Glutamatergic neuron (in vitro differentiated cells): ENCODE data around the gene BRD2. TPM values are rescaled to one million over a fixed set of nuclear protein-coding genes. Genes with fewer than 3 reads are reported as not detected.

Experiments
- DNase-seq: peaks from one replicate; pipeline ENCODE4 v3.0.0; 2022
- H3K27ac Mint-ChIP-seq: one replicate; pipeline ENCODE4 v1.8.0; 2020; ENCODE audit warnings: mild to moderate bottlenecking, mixed read lengths, inconsistent platforms; ENCODE audit not compliant: unreplicated experiment
- H3K27me3 Mint-ChIP-seq: one replicate; pipeline ENCODE4 v1.8.0; 2020; ENCODE audit warnings: mild to moderate bottlenecking, moderate library complexity, mixed read lengths, inconsistent platforms; ENCODE audit not compliant: unreplicated experiment
- H3K36me3 Mint-ChIP-seq: one replicate; pipeline ENCODE4 v1.8.0; 2020; ENCODE audit warnings: mild to moderate bottlenecking, mixed read lengths, inconsistent platforms; ENCODE audit not compliant: unreplicated experiment
- H3K4me1 Mint-ChIP-seq: one replicate; pipeline ENCODE4 v1.8.0; 2020; ENCODE audit warnings: mild to moderate bottlenecking, low read depth, mixed read lengths, inconsistent platforms; ENCODE audit not compliant: unreplicated experiment
- H3K4me3 Mint-ChIP-seq: one replicate; pipeline ENCODE4 v1.8.0; 2020; ENCODE audit warnings: mild to moderate bottlenecking, mixed read lengths, inconsistent platforms; ENCODE audit not compliant: unreplicated experiment
- H3K9me3 Mint-ChIP-seq: one replicate; pipeline ENCODE4 v1.8.0; 2020; ENCODE audit warnings: mild to moderate bottlenecking, moderate library complexity, mixed read lengths, inconsistent platforms; ENCODE audit not compliant: unreplicated experiment
- total RNA-seq: library from RNA; stranded (reverse); fragmentation: NEBNext Ultra II Directional; extraction: Animal tissue kit (Norgen Biotek cat#: 25700); gene quantifications from one replicate; pipeline ENCODE4 v1.2.1, GENCODE V29; 2021; ENCODE audit not compliant: unreplicated experiment
- TF ChIP-seq, protein P1 (sequence below): fragments of 200-600 bp; sonication (generic); IDR thresholded peaks from one replicate; pipeline ENCODE4 v1.5.0; 2021; ENCODE audit not compliant: partially characterized antibody, unreplicated experiment

The BRD2 gene
- total RNA-seq, 1 donor from 2014 or later = 213 TPM

DNA sequence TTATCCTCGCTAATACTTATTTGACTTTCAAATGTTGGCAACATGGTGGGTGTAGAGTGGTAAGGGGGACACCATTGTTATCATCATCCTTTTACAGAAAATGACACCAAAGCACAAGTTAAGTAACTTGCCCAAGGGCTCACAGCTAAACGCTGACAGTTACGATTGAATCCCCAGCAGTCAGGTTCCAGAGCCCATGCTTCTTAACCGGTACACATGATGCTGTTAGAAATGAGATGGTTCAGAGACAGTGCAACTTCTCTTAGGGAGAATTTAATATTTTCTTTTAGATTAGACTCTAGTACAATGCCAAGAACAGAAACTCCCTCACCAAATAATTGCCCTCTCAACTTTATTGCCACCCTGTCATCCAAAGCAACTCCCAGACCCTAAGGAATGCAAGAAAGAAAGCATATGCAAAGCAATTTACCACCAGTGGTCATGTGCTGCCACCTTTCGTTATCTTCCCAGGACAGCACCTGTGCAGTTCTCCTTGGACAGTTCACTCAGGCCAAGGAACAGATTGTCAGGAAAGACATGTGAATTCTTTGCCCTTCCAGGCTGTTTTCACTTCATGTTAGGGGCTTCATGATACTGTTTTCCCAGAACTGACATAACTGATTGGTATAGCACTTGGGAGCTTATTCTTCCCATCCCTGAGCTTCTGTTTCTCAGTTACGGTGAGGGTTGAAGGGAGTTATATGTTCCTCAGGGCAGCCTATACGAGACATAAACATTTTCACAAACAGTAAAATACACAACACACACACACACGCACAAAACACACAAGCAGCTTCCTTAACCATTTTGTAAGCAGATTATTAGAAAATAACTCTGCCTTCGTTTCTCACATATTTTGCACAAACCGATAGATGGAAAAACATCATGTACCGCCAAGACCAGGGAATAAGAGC is 20.6 kb upstream of the BRD2 start:
- H3K27ac Mint-ChIP-seq = no peak overlapping the region
- DNase-seq = peak; percentile 25

DNA sequence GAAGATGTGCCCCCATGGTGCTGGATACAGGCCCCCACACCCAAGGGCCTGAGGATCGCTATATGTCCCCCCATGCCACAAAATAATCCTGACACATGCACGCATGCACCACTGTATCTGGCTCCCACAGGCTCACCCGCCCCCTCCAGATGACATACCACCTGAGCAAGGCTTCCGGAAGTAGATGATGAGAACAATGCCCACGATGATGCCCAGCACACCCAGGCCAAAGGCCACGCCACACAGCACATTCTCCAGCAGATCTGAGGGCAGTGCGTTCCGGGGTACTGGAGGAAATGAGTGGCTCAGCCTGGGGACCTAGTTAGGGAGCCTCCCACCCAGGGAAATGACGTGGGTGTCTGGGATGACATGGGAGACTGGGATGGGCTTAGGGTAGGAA is 19.3 kb upstream of the BRD2 start:
- no peak for DNase-seq
- Mint-ChIP-seq H3K36me3 (no peaks in the 10 kb centered on the region), H3K4me3 (no peak overlapping the region), H3K4me1 (no peaks in the 10 kb centered on the region), H3K27ac (no peak overlapping the region), H3K27me3 (peaks cover 4% of the 10 kb centered on the region), H3K9me3 (peaks cover 4% of the 10 kb centered on the region)
- TF ChIP-seq, protein P1, sequence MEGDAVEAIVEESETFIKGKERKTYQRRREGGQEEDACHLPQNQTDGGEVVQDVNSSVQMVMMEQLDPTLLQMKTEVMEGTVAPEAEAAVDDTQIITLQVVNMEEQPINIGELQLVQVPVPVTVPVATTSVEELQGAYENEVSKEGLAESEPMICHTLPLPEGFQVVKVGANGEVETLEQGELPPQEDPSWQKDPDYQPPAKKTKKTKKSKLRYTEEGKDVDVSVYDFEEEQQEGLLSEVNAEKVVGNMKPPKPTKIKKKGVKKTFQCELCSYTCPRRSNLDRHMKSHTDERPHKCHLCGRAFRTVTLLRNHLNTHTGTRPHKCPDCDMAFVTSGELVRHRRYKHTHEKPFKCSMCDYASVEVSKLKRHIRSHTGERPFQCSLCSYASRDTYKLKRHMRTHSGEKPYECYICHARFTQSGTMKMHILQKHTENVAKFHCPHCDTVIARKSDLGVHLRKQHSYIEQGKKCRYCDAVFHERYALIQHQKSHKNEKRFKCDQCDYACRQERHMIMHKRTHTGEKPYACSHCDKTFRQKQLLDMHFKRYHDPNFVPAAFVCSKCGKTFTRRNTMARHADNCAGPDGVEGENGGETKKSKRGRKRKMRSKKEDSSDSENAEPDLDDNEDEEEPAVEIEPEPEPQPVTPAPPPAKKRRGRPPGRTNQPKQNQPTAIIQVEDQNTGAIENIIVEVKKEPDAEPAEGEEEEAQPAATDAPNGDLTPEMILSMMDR = no peak

More for the DNA sequence above, 20.6 kb upstream of the BRD2 start:
- Mint-ChIP-seq H3K4me1 (no peaks in the 10 kb centered on the region), H3K36me3 (no peaks in the 10 kb centered on the region), H3K27me3 (peaks cover 4% of the 10 kb centered on the region), H3K9me3 (peaks cover 4% of the 10 kb centered on the region), H3K4me3 (no peak overlapping the region)
- TF ChIP-seq, protein P1 = no peak

DNA sequence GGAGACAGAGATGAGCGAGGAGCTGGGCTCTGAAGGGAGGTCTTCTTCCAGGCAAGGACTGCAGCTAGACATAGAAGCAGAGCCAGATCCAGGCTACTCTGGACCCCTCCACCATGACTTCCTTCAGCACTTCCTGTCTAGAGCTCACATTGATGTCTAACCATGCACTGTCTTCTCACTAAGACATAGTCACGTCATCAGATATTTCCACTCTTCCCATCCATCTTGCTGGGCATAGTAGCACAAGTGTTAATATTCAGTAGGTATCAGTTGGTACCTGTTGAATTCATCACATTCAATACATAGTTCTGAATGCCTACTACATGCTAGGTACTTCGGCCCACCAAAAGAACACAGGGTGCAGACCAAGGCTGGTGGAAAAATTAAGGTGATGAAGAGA is 18.4 kb upstream of the BRD2 start:
- Mint-ChIP-seq H3K27ac (no peak overlapping the region), H3K4me1 (no peaks in the 10 kb centered on the region), H3K27me3 (peaks cover 5% of the 10 kb centered on the region), H3K4me3 (no peak overlapping the region), H3K9me3 (peaks cover 3% of the 10 kb centered on the region), H3K36me3 (no peaks in the 10 kb centered on the region)
- TF ChIP-seq, protein P1 = no peak
- DNase-seq = no peak

DNA sequence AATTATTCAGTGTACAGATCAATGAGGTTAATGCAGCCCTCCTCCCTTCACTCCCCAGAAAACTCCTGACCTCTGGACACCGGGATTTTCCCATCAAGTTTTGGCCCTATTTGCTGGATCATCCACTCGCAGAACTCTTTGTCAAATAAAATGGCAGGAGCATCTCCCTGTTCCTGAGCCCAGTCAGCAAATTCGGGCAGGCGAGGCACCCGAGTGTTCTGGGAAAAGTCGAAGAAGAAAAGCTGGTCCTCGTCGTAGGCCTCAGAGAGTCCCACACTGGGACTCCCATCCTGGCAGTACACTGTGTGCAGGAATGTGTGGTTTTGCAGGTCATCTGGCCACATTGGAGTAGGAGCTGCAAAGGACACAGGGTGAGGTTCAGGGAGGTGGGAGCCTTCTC is 17.9 kb upstream of the BRD2 start:
- no peaks in the 10 kb centered on the region for H3K36me3 Mint-ChIP-seq
- TF ChIP-seq, protein P1 = no peak
- H3K27ac Mint-ChIP-seq = no peak overlapping the region
- H3K9me3 Mint-ChIP-seq = peaks cover 3% of the 10 kb centered on the region
- no peak overlapping the region for H3K4me3 Mint-ChIP-seq
- H3K27me3 Mint-ChIP-seq = peaks cover 5% of the 10 kb centered on the region
- DNase-seq = no peak
- no peaks in the 10 kb centered on the region for H3K4me1 Mint-ChIP-seq
